AG04449 (cell line): ENCODE data around the gene CACNA1I.

Source experiments
- CTCF ChIA-PET: fragments of 350-600 bp; formaldehyde crosslinking; extraction: SDS; loops from one replicate; lab custom pipeline; 2021; ENCODE audit warnings: antibody characterized with exemption; lab: Yijun Ruan, JAX
- POLR2A ChIA-PET: fragments of 400-600, 350-600 bp; formaldehyde crosslinking; extraction: SDS; loops from one replicate; lab custom pipeline; 2020; ENCODE audit warnings: antibody characterized with exemption, inconsistent platforms; lab: Yijun Ruan, JAX
- DNase-seq: peaks from one replicate; pipeline ENCODE4 v3.0.0-alpha.2; 2010; ENCODE audit warnings: low read depth, low spot score
- H3K4me3 ChIP-seq: 2 replicates; pipeline ENCODE4 v1.5.1; 2011; ENCODE audit warnings: low read depth, mild to moderate bottlenecking, control low read depth, low read length
- CTCF ChIP-seq: IDR thresholded peaks from one replicate; pipeline ENCODE4 v1.5.1; 2011; ENCODE audit warnings: mild to moderate bottlenecking, moderate library complexity, low read length, control low read depth, inconsistent platforms; ENCODE audit not compliant: insufficient read depth; ENCODE audit errors: missing control alignments

Gene CACNA1I

GRCh38 chr22:39576027-39576426 lies 5.5 kb downstream of the CACNA1I start:
- H3K4me3 ChIP-seq, result no peak overlapping the region
- POLR2A ChIA-PET, result no interaction called here
- CTCF ChIA-PET, result interaction anchor here (1.3 to 1.6 kb wide), 3 partner anchors 16 to 448 kb away, joined by 3 to 6 read pairs (median 5); no protein-coding TSS in a partner anchor

GRCh38 chr22:39577366-39577765 lies 6.8 kb downstream of the CACNA1I start:
- DNase-seq, result no peak
- ChIA-PET POLR2A (no interaction called here), CTCF (no interaction called here)
- H3K4me3 ChIP-seq, result no peak overlapping the region
- no peak for TF ChIP-seq CTCF

More at GRCh38 chr22:39576027-39576426, 5.5 kb downstream of the CACNA1I start:
- TF ChIP-seq CTCF, result no peak
- no peak for DNase-seq

- TF ChIP-seq CTCF, result no peak
These were observed 7.3 kb downstream of the CACNA1I start for GRCh38 chr22:39577900-39578299.

GRCh38 chr22:39580006-39580441 lies 9.5 kb downstream of the CACNA1I start:
- no peak overlapping the region for H3K4me3 ChIP-seq
- CTCF ChIA-PET, result interaction anchor here (1.0 to 1.7 kb wide), 2 partner anchors 45 to 445 kb away, joined by 3 to 5 read pairs; no protein-coding TSS in a partner anchor
- POLR2A ChIA-PET, result no interaction called here
- TF ChIP-seq CTCF, result no peak
- no peak for DNase-seq

More at GRCh38 chr22:39577900-39578299, 7.3 kb downstream of the CACNA1I start:
- no peak for DNase-seq
- ChIA-PET CTCF (no interaction called here), POLR2A (no interaction called here)
- H3K4me3 ChIP-seq, result no peak overlapping the region

GRCh38 chr22:39580795-39581194 lies 10.2 kb downstream of the CACNA1I start:
- ChIA-PET CTCF (interaction anchor here (1.7 kb wide), 1 partner anchor 46 kb away, joined by 5 read pairs; no protein-coding TSS in a partner anchor), POLR2A (no interaction called here)
- H3K4me3 ChIP-seq, result no peak overlapping the region
- no peak for TF ChIP-seq CTCF
- no peak for DNase-seq

- DNase-seq, result no peak
- ChIA-PET POLR2A (no interaction called here), CTCF (no interaction called here)
- no peak for TF ChIP-seq CTCF
- H3K4me3 ChIP-seq, result no peak overlapping the region
These were observed 10.8 kb downstream of the CACNA1I start for GRCh38 chr22:39581303-39581702.
